Smooth muscle cell of the brain vasculature (primary cell): Measurements from ENCODE around the gene PRKAG2.

Experiments
- DNase-seq: peaks from one replicate; pipeline ENCODE4 v3.0.0-alpha.2; 2012; ENCODE audit warnings: low read depth, low spot score

PRKAG2 gene

DNA sequence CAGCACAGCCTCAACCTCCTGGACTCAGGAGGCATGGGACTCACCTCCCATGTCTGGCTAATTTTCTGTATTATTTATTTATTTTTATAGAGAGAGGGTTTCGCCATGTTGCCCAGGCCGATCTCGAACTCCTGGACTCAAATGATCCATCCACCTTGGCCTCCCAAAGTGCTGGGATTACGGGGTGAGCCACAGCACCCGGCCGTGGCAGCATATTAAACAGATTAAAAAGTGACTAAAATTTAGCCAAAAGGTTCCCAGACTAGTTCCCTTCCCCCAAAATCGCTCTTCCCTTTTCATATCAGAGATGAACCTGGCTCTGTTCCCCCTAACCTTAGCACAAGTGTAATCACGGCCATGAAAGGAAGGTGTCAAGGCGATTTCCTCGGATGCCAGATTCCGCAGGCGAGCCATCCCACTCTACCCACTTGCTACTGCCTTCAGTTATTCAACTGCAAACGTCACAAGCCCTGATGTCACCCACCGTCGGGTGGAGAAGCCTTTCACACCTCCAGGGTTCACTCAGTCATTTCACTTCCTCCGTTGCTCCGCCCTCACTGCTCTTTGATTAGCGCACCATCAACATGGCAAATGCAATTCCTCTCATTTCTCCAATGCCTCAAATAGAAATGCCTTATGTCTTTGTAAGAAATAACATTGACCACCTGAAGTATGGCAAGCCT is 252.5 kb downstream of the PRKAG2 start:
- no peak for DNase-seq

DNA sequence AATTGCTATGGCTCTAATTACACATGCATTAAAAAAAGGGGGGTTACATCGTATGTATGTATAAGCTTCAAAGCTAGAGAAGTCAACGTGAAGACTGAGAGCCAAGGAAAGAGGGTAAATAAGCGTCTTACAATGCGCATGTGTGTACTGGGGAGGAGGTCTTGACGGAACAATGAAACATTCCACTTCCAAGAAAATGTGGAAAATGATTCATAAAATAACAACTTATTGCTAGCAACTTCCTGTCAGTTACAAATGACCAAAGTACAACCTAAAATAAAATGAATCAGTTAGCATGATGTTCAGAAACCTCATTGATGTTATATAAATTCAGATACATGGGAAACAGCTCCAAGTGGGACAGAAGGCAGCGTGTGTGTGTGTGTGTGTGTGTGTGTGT is 253.1 kb downstream of the PRKAG2 start:
- no peak for DNase-seq

DNA sequence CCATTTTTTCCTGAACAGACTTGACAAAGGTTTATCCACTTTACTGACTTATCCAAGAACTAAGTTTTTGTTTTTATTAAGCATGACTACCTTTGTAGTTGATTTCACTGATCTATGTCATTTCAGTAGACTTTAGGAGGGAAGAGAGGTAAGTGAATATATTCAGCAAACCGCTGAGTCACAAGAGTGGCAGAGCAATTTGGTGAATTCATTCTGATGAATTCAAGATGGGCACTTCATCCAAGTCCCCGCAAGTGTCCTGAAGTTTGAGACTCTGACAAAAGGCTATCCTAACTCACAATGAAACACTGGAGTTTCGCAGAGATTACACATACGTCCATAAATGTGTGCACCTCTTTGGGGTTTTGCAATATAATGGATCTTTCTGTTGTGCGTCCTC is 255.0 kb downstream of the PRKAG2 start:
- DNase-seq, result no peak

- no peak for DNase-seq
Measured at GRCh38 chr7:151616443-151617213, 260.3 kb downstream of the PRKAG2 start.

DNA sequence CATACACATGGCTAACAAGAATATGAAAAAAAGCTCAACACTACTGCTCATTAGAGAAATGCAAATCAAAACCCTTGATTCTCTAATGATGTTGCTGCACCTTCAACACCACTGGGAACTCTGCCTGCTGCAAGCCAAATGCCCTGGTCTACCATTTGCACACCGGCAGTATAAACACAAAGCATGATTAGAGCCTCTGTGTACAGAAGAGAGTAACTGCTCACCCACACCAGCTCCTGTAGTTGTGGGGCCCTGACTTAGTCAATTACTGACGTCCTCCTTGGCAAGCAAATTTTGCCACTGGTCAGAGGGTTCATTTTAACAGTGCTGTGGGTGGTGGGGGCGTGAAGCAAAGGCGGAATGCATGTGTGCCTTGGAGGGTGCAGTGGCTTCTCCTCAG is 261.1 kb downstream of the PRKAG2 start:
- no peak for DNase-seq

- DNase-seq, result no peak
Measured at GRCh38 chr7:151615058-151615457, 261.9 kb downstream of the PRKAG2 start.

GRCh38 chr7:151614019-151614418 is 262.9 kb downstream of the PRKAG2 start:
- no peak for DNase-seq

GRCh38 chr7:151611878-151612277 is 265.0 kb downstream of the PRKAG2 start:
- DNase-seq, result no peak

DNA sequence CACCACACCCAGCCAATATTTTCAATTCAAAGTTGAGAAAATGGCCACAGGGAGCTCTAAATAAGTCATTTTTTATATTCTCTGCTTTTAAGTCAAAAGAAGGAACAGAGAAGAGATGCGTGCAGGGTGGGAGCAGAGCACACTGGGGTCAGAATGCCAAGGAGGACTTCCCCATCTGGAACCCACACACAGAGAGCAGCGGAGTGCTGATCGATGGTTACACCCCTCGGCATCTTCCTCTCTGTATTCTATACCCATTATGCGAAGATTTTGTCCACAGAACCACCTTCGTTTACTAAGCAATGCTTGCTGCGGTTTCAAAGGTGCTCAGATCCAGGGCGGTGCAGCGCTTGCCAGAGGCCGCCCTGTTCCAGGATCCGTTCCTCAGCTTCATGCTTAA is 265.9 kb downstream of the PRKAG2 start:
- no peak for DNase-seq

DNA sequence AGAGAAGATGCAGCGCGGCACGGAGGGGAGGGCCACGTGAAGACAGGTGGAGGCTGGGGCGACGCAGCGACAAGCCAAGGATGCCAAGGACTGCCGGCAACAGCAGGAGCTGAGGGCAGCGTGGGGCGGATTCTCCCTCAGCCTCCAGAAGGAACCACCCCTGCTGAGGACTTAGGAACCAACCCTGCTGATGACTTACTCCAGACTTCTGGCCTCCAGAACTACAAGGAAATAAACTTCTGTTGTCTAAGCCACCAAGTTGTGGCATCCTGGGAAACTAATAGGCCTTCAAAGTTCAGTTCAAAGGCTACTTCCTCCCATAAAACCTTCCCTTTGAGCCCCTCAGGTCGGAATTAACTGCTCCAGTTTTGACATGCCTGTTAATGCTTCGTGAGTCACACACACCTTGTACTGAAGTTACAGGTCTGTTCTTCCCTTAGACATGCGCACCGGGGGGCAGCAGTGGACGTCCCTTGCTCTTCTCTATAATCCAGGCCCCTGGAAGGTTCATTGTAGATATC is 268.8 kb downstream of the PRKAG2 start:
- no peak for DNase-seq

- no peak for DNase-seq
Measured at GRCh38 chr7:151607464-151607867, 269.4 kb downstream of the PRKAG2 start.

DNA sequence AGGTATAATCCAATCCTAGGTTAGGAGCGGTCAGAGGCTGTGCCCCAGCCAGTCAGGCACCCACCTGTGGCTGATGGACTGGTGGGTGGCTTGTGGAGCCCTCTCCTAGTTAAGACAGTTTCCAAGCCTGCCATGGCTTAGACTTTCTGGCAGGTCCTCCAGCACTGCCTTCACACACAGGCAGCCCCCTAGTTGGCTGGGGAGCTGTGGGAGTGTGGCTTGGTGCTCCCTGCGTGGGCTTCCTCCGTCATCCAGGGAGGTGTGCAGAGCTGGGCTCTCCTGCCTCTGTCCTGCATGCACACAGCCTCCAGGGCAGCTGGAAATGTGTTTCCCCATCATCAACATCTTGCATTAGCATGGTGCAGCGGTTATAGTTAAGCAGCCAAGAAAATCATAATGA is 273.0 kb downstream of the PRKAG2 start:
- no peak for DNase-seq

DNA sequence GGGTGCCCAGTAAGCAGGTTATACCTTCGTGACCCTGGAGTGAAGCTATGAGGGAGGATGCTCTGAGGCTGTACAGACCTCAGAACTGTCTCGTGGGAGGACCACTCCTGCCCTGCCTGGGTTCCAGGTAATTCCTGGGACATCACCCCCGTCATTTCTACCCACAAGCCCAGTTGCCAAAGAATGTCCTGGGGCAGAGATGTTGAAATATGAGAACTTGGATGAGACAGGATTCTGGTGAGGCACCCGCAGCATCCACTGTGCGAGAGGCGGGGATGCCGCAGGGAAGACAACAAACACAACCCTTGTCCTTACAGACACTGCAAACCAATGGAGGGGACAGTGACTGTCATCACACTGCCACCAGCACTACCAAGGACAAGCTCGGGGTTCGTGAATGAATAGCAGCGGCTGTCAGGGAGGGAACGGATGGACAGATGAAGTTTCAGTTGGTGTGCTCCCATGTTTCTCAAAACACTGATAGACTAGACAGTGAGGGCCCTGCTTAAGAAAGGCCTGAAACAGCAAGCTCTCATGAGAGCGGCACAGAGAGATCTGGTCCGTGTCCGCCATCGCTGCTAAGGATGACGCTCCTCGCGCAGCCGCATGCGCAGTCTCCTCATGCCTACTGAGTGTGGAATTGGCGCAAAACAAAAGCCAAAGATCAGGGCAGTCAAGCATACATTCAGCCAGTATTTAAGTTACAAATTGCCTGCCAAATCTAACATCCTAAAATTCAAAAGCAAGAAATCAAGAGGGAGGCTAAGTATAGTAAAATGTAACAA is 275.2 kb downstream of the PRKAG2 start:
- no peak for DNase-seq

- no peak for DNase-seq
Measured at GRCh38 chr7:151600331-151600730, 276.6 kb downstream of the PRKAG2 start.

- no peak for DNase-seq
Measured at GRCh38 chr7:151599401-151600227, 277.3 kb downstream of the PRKAG2 start.

- no peak for DNase-seq
Measured at GRCh38 chr7:151597541-151598444, 279.1 kb downstream of the PRKAG2 start.

GRCh38 chr7:151595702-151596350 is 281.1 kb downstream of the PRKAG2 start:
- DNase-seq, result no peak

DNA sequence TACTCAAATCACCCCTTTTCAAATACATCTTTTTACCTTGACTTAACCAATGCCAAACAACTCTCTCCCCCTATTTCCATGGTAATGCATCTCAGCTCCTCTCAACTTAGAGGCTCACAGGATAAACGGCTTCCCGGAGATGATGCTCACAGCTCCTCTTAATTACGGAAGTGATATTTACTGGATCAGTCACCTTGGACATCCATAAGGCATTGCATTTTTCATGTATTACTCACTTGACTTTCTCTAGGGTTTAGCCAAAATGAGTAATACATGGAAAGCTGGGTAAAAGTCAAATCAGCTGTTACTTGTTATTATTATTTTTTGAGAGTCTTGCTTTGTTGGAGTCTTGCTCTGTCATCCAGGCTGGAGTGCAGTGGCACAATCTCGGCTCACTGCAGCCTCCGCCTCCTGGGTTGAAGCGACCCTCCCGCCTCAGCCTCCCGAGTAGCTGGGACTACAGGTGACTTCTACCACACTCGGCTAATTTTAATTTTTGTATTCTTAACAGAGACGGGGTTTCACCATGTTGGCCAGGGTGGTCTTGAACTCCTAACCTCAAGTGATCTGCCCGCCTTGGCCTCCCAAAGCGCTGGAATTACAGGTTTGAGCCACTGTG is 283.9 kb downstream of the PRKAG2 start:
- DNase-seq, result no peak

- DNase-seq, result no peak
Measured at GRCh38 chr7:151592330-151592729, 284.6 kb downstream of the PRKAG2 start.
